ENCODE results near the gene ODC1.
"Not testable (repeated sequence)": the region's sequence is repeated elsewhere in the genome, so short reads cannot be mapped to it uniquely, and the experiment has no call there.

ODC1 gene

GRCh38 chr2:10452312-10452711, 4.2 kb upstream of the ODC1 start:
- no peak for DNase-seq

- no peak for DNase-seq
Measured at GRCh38 chr2:10451819-10452218, 3.7 kb upstream of the ODC1 start.

DNA sequence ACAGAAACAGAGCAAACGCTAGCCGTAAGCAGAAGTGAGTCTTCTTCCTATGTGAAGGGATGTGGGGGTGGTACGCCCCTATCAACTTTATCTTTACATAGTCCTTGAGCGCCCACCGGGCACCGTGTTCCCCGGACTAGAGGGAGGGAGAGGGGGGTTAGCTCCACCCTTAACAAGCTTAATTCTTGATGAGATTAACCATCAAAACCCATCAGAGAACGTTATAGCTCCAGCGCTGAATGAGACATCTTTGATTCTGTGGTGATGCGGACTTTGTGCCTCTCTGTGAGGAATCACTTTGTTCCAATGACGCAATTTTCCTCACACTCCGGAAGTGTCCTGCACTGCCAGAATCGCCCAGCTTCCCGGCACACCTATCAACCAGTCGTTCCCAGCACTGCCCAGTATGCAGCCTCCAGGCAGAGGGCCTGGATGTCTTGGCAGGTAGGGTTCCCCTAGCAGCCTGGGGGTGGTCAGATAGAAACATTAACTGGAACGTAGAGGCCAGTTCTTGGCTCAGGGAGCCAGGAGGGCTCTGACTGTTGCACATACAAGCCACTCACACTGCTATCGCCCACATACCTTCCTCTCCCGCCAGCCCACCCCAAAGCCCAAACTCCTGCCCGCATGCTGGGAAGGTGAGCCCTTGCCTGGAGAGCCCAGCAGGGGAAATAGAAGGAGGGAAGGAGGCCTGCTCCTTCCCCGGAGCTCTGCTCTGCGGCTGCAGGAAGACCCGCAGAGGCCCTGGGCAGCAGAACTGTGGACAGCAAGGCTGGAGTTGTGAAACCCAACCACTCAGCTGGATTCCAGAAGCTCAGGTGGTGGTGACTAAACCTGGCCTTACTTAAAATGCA, 1.9 kb upstream of the ODC1 start:
- no peak for DNase-seq

- no peak for DNase-seq
Measured at GRCh38 chr2:10449486-10449831, 1.3 kb upstream of the ODC1 start.

GRCh38 chr2:10448576-10449485, 704 bp upstream of the ODC1 start:
- DNase-seq: peak in 5 of 6 experiments; percentile 96 to 99 (median 97)

- peak in 3 of 6 experiments; percentile 29 to 68 (median 43) for DNase-seq
Measured at GRCh38 chr2:10447300-10447894, 730 bp downstream of the ODC1 start.

DNA sequence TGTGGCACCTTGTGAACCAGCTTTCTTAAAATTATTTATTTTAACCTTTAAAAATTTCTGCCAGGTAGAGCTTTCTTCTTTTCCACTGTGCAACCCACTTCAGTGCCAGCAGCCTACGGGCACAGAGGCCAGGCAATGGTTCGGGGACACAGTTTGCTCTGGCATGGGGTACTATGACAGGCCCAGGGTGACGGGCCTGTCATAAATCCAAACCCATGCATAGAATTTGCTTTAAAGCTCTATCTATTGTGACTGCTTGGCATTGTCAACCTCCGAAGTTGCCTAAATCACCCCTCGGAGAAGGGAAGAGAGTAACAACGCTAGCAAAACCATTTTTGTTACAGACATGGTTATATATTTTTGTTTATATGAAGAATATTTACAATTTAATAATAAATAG, 1.5 kb downstream of the ODC1 start:
- no peak for DNase-seq

- no peak for DNase-seq
Measured at GRCh38 chr2:10444463-10444862, 3.7 kb downstream of the ODC1 start.

DNA sequence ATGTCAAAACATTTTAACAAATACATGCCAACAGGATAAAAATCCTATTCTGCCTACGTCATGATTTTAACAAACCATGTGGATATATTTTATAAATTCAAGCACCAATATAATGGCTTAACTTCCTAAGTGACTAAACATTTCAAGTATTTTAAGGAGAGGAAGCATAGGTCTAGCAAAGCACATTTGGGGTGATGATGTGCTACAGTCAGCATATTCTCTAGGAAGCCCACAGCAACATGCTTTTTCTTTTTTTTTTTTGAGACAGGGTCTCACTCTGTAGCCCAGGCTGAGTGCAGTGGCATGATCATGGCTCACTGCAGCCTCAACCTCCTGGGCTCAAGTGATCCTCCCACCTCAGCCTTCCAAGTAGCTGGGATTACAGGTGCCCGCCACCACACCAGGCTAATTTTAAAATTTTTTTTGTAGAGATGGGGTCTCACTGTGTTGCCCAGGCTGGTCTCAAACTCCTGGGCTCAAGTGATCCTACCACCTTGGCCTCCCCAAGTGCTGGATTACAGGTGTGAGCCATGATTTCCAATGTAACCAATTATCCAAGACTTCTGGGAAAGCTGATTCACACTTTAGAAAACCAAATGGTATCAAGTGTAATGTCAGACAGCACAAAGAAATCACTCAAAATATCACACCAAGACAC, 5.5 kb downstream of the ODC1 start:
- DNase-seq: not testable (repeated sequence)

DNA sequence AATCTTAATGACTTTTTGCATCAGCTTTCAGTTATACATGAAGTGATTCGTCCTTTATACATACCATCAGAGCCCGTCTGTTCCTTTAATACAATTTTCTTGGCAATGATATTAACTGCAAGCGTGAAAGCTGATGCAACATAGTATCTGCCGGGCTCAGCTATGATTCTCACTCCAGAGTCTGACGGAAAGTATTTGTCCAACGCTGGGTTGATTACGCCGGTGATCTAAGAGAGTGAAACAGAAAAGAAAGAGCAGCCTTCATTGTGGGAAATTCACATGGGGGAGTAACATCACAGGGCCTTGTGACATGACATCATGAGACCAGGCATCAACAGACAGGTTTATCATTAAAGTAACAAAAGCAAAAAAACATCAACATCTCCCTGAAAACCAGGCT, 6.2 kb downstream of the ODC1 start:
- no peak for DNase-seq

DNA sequence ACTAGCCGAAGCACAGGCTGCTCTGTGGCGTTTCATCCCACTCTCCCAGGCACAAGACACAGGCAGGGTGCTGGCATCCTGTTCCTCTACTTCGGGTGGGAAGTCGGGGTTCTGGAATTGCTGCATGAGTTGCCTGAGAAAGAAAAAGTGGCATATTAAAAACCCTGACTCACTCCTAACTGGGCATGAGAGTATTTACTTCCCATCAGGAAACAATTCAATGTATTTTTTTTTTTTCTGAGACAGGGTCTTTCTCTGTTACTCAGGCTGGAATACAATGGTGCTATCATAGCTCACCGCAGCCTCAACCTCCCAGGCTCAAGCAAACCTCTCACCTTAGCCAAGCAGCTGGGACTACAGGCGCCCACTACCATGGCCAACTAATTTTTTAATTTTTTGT, 7.4 kb downstream of the ODC1 start:
- no peak for DNase-seq

GRCh38 chr2:10439971-10440370, 8.2 kb downstream of the ODC1 start:
- DNase-seq: no peak

DNA sequence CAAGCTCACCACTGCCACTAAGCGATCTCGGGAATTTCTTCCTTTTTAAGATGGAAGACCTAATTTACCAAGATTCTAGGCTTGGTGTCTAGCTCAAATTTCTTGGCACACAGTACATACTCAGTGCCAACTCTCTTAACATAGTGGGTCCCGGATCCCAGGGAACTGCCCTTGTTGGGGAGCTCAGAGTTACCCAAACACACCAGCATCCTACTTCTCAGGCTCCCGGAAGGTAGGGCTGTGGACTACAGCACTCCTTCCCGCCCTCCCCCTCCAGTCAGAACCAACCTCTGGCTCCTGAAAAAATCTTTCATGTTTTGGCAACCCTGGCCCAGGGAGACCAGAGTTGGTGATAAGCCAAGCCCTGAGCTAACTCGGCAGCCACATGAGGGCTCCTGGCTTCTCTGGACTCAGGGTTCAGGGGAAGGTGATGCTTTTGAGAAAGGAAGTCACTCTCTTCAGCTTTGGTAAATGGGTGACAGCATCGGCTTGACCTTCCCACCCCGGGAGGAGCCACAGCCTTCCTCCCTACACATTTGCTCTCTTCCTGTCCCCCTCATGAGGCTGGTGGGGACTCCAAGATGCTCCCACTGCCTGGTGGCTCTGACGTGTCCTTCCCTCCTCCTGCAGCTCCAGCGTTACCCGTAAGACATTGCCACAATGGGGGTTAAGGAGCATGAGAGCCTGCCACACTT, 8.8 kb downstream of the ODC1 start:
- no peak for DNase-seq

- DNase-seq: no peak
Measured at GRCh38 chr2:10438688-10439087, 9.4 kb downstream of the ODC1 start.

DNA sequence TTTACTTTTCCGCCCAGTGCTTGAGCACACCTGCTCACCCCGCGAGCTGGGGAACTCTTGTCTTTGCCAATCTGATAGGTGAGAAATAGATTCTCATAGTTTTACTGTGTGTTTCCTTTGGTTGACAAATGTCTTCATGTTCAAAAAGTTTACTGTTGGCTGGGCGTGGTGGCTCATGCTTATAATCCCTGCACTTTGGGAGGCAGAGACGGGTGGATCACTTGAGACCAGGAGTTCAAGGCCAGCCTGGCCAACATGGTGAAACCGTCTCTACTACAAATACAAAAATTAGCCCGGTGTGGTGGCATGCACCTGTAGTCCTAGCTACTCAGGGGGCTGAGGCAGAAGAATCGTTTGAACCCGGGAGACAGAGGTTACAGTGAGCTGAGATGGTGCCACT, 10.3 kb downstream of the ODC1 start:
- DNase-seq: no peak

DNA sequence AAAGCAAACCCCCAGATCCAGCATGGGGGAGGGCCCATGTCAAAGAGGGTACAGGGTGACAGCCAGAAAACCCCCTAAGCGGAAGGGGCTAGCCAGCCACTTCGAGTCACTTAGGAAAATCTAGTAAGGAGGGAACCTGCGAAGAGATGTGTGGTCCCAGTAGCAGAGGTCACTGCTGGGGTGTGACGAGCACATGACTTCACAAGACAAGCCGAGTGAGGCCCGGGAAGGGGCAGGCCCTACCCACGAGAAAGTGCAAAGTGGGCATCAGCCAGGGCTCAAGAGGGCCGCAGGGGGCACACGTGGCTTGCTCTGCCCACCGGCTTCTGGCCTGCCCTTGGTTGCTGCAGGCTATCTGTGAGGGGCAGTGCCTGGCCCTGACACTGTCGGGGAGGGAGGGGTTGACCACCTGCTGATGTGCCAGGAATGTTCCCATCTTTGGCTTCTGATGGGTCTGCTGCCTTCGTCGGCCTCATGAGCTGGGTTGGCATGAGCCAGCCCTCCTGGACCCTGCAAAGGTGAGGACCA, 11.5 kb downstream of the ODC1 start:
- DNase-seq: no peak

- DNase-seq: no peak
Measured at GRCh38 chr2:10435820-10436204, 12.3 kb downstream of the ODC1 start.

DNA sequence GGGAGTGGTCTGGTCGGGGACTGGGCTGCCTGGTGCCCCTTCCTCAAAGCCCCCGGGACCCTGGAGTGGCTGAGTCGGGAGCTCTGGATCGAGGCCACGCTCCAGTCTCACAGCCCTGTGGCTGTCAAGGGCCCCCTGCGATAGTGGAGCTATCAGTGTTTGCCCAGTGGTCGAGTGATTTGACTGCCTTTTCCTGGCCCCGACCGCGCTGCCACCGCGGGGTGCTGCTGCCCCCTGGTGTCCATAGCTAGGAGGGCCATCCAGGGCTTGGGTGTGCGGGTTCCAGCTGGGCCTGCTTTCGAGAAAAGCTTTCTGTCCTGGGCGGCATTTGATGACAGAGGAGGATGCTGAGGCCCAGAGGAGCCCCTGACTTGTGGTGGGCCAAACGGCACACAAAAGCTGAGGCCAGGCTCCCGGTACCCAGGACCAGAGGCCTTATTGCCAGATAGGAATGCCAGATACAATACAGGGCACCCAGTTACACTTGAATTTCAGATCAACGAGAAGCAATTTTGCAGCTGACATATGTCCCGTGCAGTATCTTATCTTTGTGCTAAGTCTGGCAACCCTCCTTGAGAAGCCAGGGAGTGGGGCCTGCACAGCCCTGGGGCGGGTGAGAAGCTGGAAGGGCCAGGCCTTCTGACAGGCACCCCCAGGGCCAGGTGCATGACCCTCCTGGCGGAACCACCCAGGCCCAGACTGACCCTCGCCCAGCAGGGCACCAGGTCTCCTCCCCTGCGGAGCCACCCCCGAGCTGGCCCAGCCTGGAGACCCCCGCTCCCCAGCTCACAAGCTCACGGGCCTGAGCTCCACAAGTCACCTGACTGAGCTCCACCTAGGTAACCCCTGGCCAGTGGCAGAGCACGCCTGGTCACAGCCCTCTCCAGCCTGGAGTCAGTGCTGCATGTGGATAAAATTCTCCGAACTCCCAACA, 13.0 kb downstream of the ODC1 start:
- DNase-seq: peak; percentile 31 to 73 (median 62)

GRCh38 chr2:10433947-10434885, 13.9 kb downstream of the ODC1 start:
- no peak for DNase-seq

Measured in stimulated activated naive CD4-positive, alpha-beta T cell (primary cell).